ENCODE data around the gene KCNF1. TPM values are rescaled to one million over a fixed set of nuclear protein-coding genes. Genes with fewer than 3 reads are reported as not detected.

KCNF1 gene
- total RNA-seq, 1 donor from 2014 or later, result not detected

DNA sequence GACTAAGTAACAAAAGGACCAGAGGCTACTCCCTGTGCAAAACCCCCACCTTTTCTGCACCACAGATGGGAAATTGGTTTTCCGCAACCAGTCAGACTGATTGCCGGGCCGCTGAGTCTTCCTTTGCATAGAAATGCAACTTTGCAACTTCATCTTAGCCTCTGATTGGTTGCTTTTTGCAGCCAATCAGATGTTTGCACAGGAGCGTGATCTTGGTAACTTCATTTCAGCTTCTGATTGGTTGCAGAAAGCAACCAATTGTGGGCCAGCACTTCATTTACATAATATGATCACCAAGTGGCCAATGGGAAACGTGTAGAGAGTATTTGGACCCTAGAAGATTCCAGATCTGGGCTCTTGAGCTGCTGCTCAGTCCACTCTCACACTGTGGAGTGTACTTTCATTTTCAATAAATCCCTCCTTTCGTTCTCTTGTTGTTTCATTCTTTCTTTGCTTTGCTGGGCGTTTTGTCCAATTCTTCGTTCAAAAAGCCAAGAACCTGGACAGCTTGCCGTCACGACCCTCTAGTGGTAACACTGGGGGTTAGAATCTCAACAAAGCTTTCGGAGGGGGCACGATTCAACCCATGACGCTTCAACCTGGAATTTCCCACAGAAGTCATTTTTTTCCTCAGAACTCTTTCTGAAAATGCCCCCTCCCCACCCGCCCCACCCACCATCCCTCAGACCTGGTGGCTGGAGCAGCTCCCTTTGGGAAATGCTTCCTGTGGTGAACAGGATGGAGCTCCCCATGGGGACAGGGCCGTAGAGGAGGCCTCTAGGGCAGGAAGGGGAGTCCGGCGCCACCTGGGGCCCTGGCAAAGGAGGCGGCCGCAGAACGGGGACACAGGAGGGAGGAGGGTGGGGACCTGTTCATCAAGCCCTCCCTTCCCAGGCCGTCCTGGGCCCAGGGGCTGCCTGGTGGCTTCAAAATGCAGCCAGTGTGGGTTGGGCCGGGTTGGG, 31.8 kb upstream of the KCNF1 start:
- intact Hi-C loops (cut with micrococcal nuclease), result no loop called here

DNA sequence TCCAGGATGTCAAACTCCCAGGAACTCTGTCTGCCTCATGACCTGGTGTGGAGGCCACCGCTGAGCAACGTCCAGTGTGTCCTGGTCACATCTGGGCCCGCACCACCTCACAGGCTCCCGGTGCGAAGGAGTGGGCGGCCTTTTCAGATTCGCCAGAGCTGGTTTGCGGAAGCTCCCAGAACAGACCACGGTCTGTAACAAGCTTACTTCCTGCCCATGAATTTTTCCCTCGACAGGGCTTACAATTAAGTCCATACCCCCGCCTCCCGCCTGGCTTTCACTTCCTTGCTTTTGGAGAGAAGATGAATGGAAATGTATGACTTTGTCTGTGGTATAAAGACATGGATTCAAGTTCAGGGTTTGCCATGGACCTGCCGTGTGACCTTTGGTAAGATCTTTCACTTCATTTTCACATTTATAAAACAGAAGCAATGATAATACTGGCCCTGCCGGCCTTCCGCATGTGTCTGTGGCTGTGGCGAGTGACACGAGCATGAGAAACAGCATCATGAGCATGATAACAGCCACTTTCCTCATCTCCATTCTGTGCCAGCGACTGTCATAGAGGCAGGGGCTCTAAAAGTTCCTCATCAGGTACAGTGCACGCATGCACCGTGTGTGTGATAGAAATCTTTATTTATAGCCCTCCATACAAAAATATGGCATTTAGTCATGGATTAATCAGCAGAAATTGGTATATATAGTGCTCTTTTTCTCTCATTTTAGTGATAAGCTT, 31.0 kb upstream of the KCNF1 start:
- intact Hi-C loops (cut with micrococcal nuclease), result no loop called here

GRCh38 chr2:10882568-10882967, 29.2 kb upstream of the KCNF1 start:
- intact Hi-C loops (cut with micrococcal nuclease), result no loop called here

- intact Hi-C loops (cut with micrococcal nuclease), result no loop called here
Measured at GRCh38 chr2:10883066-10883465, 28.7 kb upstream of the KCNF1 start.

DNA sequence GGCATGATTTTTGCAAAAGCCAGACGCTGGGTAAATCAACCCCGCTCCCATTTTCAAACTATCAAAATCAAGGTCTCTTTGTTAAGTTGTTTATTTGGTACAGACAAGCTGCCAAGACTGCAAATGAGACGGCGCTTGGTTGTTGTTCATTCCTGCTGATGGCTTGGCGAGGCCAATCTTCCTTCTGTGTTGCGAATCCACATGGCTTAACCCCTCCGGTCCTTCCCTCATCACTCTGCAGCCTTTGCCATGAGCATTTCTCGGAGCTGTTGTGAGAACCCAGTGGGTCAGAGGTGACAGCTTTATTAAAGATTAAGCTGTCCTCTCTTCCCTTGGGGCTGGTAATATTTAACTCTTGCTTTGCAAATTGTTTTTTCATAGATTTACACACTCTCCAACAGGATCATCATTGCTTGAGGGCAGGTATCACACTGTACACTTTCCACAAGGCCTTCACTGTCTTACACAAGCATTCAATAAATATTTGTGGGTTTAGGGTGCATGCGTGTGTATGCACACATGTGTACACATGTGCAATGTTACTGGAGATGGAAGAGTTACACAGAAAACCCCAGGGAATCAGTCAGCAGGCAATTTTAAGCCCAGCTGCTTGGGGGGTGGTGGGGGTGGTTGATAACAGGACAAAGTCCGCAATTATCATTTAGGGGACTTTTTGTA, 27.8 kb upstream of the KCNF1 start:
- intact Hi-C loops (cut with micrococcal nuclease), result no loop called here

GRCh38 chr2:10884574-10884975, 27.2 kb upstream of the KCNF1 start:
- intact Hi-C loops (cut with micrococcal nuclease), result no loop called here

- intact Hi-C loops (cut with micrococcal nuclease), result no loop called here
Measured at GRCh38 chr2:10885094-10885860, 26.5 kb upstream of the KCNF1 start.

- intact Hi-C loops (cut with micrococcal nuclease), result no loop called here
Measured at GRCh38 chr2:10887476-10887875, 24.3 kb upstream of the KCNF1 start.

GRCh38 chr2:10889651-10890215, 22.0 kb upstream of the KCNF1 start:
- intact Hi-C loops (cut with micrococcal nuclease), result no loop called here

DNA sequence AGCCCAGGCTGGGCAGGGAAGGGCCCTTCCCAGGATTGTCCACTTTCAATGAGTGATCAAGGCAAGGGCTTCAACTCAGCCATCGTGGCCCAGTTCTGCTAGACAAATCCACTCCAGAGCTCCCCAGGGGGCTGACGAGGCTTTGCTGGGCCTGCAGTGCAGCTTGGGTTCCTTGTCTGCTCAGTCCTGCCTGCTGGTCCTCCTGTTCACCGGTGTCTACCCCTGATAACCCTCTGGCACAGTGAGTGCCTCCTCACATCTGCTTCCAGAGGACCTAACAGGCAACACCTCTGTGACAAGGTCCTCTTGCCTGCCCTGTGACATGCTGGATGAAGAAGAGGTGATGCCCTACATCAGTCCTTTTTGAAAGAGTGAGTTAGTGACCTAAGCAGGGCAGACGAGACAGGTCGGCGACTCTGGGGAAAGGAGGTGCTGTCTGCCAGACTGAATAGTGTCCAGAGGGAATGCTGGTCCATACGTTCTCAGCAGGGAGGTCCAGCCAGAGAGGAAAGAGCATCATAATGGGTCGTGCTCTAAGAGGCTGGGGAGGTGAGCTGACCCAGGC, 20.9 kb upstream of the KCNF1 start:
- intact Hi-C loops (cut with micrococcal nuclease), result no loop called here

DNA sequence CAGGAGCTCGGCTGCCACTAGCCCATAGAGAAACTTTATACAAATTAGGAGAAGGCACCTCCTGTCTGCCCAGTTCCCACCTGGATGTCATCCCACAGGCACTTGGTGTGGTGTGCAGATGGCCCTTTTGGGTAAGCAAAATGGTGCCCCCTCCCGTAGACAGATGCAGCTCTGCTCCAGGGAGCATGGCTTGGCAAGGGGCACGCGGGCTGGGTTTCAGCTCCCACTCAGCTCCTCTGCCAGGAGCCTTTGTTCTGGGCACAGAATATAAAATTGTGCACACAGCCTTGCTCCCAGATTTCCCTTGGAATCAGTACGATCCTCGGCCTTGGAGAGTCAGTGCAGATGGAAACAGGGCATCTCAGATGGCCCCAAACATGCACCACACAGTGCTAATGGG, 20.3 kb upstream of the KCNF1 start:
- intact Hi-C loops (cut with micrococcal nuclease), result no loop called here

DNA sequence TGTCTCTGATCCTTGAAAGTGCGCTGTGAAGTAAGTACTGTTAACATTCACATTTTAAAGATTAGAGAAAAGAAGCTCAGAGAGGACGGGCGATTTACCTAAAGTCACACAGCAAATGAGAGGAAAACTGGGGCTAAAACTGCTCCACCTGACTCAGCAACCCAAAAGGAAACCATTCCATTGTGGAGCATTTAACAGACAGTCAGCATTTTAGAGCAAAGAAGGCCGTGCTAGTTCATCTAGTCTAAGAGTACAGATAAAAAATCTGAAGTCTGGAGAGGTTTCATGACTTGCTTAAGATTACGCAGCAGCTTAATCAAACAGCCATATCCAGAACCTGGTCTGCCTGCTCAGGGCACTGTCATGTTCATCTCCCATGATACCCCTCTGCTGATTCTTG, 19.9 kb upstream of the KCNF1 start:
- intact Hi-C loops (cut with micrococcal nuclease), result no loop called here

DNA sequence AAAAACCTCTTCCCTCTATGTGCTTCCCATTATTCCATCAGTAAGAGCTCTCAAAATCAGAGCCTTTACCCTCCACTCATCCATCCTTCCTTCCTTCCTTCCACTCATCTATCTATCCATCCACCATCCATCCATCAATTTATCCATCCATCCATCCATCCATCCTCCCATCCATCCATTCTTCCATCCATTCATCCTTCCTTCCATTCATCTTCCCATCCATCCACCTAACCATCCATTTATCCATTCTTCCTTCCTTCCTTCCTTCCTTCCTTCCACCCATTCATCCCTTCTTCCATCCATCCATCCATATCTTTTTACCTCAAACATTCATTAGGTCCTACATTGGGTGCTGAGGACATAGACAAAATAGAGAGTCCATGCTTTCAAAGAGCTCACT, 19.4 kb upstream of the KCNF1 start:
- intact Hi-C loops (cut with micrococcal nuclease), result no loop called here

DNA sequence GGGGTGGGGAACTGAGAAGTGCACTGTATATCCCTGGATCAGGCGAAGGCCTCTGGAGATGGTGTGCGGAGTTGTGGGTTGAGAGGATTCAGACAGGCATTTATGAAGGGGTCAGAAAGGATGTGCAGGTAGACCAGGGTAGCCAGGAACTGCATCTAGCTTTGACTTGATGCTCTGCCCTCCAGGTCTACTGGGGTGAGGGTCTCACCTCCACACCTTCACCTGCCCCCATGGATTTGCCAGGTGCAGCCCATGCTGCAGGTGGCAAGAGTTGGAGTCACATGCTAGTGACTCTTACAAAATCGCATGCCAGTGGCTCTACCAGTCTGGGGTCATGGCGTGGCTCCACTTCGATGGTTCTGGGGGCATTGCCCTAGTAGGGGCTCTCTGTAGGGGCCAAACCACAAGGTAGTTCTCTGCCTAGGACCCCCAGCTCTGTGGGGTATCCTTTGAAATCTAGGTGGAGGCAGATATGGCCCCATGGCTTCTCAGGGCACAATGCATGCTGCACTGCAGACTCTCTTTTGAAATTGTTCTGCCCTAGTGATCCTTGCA, 18.9 kb upstream of the KCNF1 start:
- intact Hi-C loops (cut with micrococcal nuclease), result no loop called here

GRCh38 chr2:10894264-10894935, 17.3 kb upstream of the KCNF1 start:
- intact Hi-C loops (cut with micrococcal nuclease), result no loop called here

- intact Hi-C loops (cut with micrococcal nuclease), result no loop called here
Measured at GRCh38 chr2:10895231-10895630, 16.5 kb upstream of the KCNF1 start.

DNA sequence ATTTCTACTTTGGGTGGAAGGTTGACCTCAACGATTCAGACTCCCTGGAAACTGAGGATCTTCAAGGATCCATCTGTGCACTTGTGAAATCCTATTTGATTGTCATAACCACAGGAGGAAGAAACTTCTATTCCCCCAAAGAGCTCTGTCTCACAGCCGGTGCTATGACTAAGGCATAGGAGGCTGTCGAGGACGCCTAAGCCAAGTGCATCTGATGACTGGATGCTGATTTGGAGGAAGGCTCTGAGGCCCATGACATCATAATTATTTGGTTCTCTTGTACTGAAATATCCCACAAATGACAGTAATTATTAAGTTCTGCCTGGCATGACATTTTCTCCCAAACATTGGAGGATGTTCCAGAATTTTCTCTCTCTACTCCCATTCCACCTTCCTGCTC, 13.8 kb upstream of the KCNF1 start:
- intact Hi-C loops (cut with micrococcal nuclease), result no loop called here

DNA sequence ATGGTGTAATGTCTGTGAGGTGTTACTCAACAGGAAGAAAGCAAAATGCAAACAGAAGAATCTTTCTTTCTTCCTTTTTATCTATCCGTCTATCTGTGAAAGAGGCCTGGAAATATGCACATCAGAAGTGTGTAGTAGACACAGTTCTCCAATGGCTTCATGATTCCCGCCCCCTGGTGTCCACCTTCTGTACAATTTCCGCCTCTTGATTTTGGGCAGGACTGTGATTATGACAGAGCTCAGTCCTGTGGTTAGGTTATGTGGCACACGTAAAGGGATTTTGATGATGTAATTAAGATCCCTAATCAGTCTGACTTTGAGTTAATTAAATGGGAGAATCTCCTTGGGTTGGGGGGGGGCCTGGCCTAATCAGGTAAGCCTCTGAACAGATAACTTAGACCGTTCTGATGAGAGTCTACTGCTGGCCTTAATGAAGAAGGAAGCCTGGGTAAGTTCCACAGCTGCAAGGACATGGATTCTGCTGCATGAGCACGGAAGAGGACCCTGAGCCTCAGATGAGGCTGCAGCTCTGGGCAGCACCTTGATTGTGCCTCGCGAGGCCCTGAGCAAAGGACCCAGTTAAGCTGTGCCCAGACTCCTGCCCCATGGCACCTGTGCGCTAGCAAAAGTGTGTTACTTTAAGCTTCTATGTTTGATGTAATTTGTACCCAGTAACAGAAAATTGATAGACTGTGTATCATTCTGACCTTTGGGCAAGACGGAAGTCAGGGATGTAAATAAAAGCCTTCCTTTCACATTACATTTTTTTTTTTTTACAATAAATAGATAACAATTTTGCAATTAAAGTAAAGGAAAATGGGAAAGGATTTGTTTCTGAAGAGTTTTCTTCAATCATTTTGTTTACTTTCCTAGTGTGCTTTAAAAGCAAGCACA, 11.3 kb upstream of the KCNF1 start:
- intact Hi-C loops (cut with micrococcal nuclease), result loop anchor here (1.0 kb wide), 1 partner anchor 68 kb away; no protein-coding TSS in a partner anchor
